GM19239 (cell line): ENCODE results near the gene CACNA2D3.

Source experiments
- DNase-seq: peaks from one replicate; pipeline ENCODE4 v3.0.0; 2011; ENCODE audit warnings: low spot score; ENCODE audit not compliant: insufficient read length
- FAIRE-seq: peaks from 2 replicates; lab custom pipeline; 2011; peaks lifted over from hg19 to GRCh38; lab: Jason Lieb, UNC

Gene CACNA2D3

GRCh38 chr3:54541369-54541768 is 419.0 kb downstream of the CACNA2D3 start:
- FAIRE-seq, result no peak

GRCh38 chr3:54543446-54543845 is 421.1 kb downstream of the CACNA2D3 start:
- FAIRE-seq (no peak), DNase-seq (no peak)

More at GRCh38 chr3:54541369-54541768, 419.0 kb downstream of the CACNA2D3 start:
- DNase-seq, result no peak

DNA sequence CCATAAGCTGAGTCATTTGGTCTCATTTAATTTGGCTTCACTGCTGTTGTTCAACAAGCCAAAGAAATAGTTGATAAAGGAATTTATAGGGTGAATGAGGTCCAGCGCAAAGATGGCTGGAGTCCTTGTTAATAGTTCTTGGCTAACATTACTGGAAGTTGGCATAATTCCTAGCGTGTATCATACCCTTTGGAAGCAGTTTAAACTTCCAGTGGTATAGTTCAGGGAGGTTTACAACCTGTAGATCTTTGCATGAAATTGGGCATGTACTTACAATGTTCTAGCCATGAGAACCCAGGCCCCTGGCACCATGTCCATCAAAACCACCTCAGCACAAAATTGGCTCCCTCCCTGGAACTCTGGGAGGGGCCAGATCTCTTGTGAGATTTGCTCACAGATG is 424.7 kb downstream of the CACNA2D3 start:
- DNase-seq (no peak), FAIRE-seq (no peak)

GRCh38 chr3:54547846-54548245 is 425.5 kb downstream of the CACNA2D3 start:
- FAIRE-seq (no peak), DNase-seq (no peak)

- FAIRE-seq (no peak), DNase-seq (no peak)
These were observed 427.4 kb downstream of the CACNA2D3 start for GRCh38 chr3:54549607-54550220.

DNA sequence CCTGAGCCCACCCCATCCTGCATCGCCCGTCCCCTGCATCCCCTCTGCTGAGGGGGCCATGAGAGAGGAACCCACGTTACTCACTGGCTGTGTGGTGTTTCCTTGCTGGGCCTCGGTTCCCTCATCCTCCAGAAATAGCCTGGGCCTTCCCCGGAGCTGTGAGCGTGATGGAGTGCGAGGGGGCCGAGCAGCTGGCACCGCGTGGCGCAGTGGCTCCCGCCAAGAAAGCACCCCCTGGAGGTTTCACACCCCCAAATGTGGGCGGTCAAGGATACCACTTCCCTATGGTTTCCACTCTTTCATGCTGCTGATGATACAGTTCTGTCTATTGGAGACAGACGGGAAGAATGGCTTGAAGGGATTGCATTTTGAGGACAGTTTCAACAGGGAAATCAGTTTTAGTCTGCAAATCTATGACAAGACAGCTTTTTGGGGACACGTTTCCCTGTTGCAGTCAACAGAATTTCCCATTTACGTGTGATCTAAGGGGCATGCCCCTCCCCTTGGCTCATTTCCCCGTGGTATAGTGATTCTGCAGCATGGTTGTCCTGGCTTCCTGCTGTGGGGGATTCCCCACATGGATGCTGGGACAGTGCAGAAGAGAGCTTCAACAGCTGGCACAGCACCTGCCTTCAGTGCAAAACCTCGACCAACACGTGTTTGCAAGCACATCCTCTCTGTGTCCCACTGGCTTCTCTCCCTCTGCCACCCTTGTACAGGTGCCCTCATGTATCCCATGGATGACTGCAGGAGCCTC is 428.0 kb downstream of the CACNA2D3 start:
- no peak for FAIRE-seq

GRCh38 chr3:54556630-54557029 is 434.3 kb downstream of the CACNA2D3 start:
- no peak for DNase-seq
- no peak for FAIRE-seq

More for the DNA sequence above, 428.0 kb downstream of the CACNA2D3 start:
- no peak for DNase-seq

DNA sequence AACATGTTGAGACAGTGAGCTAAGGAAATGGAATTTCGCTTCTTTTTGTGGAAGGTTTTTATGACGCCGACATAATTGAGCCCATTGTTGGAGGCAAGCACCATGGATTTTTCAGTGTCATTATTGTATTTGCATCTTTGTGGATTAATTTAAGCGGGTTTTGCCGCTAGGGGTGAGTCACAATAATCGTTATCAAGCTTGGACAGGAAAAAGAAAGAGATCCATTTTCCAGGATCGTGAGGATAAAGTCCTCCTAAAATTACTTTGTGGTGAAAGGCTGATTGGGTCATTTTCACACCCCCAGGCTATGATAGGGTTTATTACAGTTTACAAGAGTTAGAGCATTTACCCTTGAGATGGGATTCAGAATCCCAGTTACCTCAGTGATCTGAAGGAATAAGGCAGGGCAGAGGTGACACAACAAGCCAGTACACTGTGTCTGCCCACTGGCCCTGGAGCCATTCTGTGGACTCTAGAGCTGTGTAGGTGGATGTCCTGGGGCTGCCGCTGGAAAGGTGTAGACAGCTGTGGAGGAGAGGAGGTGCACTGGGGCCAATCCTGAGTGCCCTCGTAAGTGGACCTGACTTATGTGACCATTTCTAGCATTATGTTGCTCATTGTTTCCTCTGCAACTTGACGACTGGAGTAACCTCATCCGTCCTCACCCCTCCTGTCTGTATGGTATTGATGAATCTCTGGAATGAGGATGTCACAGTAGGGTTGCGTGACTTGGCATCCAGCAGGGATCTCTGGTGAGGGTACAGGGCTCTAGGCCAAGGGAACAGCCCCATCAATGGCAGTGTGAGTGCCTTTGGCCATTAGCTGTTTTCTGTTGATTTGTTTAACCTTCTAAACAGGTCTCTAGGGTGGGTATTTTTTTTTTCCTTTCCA is 435.4 kb downstream of the CACNA2D3 start:
- no peak for FAIRE-seq
- DNase-seq, result no peak

GRCh38 chr3:54563501-54564200 is 441.3 kb downstream of the CACNA2D3 start:
- DNase-seq (no peak), FAIRE-seq (no peak)

DNA sequence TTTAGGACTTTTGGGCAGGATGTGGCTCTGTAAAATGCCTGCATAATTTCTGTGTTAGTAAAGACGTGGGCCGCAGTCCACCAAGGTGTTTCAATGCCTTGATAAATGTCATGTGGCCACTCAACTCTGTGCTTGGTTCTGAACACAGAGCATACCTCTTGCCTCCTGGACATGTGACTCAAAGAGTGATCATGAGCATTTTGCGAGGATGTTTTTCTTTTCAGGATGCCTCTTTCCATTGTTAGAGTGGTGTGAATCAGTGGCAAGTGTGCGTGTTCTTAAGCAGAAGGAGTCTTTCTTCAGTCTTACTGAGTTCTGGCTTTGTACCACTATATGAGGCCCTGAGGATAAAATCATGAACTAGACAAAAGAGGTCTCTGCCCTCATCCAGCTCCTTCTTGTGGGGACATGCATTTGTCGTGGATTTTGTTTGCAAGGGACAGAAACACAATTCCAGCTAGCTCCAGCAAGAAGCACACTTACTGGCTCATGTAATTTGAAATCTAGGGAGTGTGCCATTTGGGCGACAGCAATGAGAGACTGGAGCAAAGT is 442.1 kb downstream of the CACNA2D3 start:
- no peak for FAIRE-seq

DNA sequence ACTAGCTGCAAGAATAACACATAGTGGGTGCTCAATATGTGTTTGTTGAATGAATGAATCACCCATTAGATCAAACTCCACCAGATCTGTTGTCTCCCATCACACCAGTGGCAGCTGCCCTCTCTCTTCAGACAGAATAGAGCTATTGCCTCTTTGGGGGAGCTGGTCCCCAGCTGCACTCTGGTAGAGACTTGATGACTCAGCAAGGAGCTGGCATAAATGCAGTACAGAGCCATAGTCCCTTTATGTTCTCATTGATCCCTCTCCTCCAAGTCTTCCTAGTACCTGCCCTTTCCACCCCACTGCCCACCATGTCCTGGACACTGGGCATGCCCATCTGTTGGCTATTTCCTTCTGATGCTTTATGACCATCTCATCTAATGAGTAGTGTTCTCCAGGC is 443.6 kb downstream of the CACNA2D3 start:
- DNase-seq, result no peak
- no peak for FAIRE-seq

More for the DNA sequence above, 442.1 kb downstream of the CACNA2D3 start:
- DNase-seq, result no peak

- FAIRE-seq, result no peak
- no peak for DNase-seq
These were observed 445.6 kb downstream of the CACNA2D3 start for GRCh38 chr3:54567949-54568348.

- FAIRE-seq, result no peak
- DNase-seq, result no peak
These were observed 447.7 kb downstream of the CACNA2D3 start for GRCh38 chr3:54570008-54570407.

- DNase-seq (no peak), FAIRE-seq (no peak)
These were observed 450.0 kb downstream of the CACNA2D3 start for GRCh38 chr3:54572197-54572895.

GRCh38 chr3:54573858-54574257 is 451.5 kb downstream of the CACNA2D3 start:
- FAIRE-seq, result no peak
- DNase-seq, result no peak

DNA sequence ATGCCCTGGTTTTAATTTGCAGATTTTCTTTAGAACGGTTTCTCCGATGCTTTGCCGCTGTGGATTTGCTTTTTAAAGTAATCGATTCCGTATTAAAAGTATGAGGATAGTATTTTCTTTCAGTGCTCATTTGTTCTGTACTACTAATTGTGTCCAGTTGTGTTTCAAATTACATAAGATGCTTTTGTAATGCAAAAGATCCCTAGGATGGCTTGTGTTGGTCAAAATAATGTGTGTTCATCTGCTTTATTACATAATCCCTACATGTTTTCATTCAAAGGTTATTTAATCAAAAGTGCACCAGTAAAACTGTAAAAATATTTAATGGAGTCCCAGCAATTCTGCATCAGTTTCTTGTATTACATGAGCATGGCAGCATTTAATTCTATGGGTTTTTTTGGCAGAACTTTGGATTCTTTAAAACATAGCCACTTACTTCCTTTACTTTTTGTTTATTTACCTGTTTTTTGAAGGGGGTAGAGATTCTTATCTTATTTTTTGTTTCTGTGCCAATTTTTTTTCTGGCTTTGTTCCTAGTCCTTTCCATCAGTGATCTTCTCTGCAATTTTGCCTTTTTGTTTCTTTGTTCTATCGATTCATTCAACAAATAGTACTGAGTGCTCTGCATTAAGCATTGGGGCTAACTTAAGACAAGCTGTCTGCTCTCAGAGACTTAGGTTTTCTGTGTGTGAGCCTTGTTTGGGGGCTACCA is 452.7 kb downstream of the CACNA2D3 start:
- DNase-seq, result no peak
- no peak for FAIRE-seq

- FAIRE-seq, result no peak
- DNase-seq, result no peak
These were observed 453.2 kb downstream of the CACNA2D3 start for GRCh38 chr3:54575618-54575960.

DNA sequence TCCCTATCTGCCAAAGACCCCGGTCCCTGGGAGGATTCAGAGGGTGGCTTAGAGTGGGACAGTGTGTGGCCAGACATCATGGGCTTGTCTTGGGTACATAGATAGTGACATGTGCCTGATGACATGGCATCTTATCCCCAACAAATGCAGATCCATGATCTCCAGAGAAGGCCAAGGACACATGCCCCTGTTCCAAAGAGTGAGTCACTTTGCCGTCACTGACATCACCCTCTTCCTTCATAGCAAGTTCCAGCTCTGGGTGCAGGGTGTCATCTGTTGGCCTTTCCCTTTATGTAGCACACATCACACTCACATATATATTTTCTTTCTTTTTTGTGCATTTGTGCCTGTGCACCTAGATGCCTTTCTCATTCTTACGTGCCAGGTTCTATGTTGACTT is 455.0 kb downstream of the CACNA2D3 start:
- DNase-seq (no peak), FAIRE-seq (no peak)

- FAIRE-seq (no peak), DNase-seq (no peak)
These were observed 456.1 kb downstream of the CACNA2D3 start for GRCh38 chr3:54578417-54578816.
